NCI-H345 treated with DMSO at 0.1 percent for 48 hours (cell line): ENCODE results near the gene ANKRD35.
A peak's percentile ranks its signal among the peaks of the same experiment; 100 is the strongest.
"Not testable (repeated sequence)": the region's sequence is repeated elsewhere in the genome, so short reads cannot be mapped to it uniquely, and the experiment has no call there.

Source experiments
- DNase-seq: peaks from one replicate; lab custom pipeline; 2025; ENCODE audit not compliant: unreplicated experiment; lab: John Stamatoyannopoulos, UW

ANKRD35 gene, protein sequence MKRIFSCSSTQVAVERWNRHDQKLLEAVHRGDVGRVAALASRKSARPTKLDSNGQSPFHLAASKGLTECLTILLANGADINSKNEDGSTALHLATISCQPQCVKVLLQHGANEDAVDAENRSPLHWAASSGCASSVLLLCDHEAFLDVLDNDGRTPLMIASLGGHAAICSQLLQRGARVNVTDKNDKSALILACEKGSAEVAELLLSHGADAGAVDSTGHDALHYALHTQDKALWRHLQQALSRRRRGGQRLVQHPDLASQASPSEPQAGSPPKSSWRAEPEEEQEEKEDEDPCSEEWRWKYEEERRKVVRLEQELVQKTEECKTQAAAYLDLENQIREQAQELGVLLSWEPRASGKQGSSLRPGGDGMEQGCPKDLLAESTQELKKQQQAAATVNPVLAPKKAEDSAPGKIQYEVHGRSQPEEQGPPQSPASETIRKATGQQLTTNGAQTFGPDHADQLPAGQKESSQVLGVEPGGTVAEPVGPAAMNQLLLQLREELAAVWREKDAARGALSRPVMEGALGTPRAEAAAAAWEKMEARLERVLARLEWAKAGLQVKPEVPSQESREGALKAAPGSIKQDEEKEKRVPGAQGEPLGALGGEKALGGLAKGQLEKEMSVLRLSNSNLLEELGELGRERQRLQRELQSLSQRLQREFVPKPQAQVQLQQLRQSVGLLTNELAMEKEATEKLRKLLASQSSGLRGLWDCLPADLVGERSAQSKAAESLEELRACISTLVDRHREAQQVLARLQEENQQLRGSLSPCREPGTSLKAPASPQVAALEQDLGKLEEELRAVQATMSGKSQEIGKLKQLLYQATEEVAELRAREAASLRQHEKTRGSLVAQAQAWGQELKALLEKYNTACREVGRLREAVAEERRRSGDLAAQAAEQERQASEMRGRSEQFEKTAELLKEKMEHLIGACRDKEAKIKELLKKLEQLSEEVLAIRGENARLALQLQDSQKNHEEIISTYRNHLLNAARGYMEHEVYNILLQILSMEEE

DNA sequence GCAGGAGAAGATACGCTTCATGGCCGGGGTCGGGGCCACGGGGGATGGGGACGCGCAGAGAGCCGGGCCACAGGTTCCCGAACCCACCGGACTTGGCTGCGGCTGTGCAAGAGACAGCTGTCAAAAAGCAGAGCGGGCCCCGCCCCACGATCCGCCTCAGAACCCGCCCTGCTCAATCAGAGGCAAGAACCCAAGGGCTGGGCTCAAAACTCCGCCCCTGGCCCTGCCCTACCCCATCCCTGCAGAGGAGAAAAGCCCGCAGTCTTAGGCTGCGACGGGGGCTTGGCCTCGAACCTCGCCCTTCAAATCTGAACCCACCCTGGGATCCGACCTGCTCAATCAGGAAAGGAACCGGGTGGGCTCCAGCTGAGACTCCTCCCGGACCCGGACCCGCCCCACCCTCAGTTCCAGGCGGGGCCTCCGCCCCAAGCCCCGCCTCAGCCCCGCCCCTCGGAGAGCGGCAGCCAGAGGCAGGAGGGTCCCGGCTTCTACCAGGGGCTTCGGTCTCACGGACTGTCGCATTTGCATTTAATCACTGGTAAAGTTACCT lies at the start of gene ANKRD35:
TSS of gene ANKRD35 (minus strand) at position 129 of the 550 bp plus-strand sequence. CDS start at position 21, 108 bp downstream.
- peak; percentile 97 for DNase-seq

DNA sequence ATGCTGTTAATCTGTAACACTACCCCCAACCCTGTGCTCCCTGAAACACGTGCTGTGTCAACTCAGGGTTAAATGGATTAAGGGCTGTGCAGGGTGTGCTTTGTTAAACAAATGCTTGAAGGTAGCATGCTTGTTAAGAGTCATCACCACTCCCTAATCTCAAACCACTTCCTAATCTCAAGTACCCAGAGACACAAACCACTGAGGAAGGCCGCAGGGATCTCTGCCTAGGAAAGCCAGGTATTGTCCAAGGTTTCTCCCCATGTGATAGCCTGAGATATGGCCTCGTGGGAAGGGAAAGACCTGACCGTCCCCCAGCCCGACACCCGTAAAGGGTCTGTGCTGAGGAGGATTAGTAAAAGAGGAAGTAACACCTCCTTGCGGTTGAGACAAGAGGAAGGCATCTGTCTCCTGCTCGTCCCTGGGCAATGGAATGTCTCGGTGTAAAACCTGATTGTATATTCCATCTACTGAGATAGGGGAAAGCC lies 46.9 kb upstream of the ANKRD35 start:
- DNase-seq: not testable (repeated sequence)

DNA sequence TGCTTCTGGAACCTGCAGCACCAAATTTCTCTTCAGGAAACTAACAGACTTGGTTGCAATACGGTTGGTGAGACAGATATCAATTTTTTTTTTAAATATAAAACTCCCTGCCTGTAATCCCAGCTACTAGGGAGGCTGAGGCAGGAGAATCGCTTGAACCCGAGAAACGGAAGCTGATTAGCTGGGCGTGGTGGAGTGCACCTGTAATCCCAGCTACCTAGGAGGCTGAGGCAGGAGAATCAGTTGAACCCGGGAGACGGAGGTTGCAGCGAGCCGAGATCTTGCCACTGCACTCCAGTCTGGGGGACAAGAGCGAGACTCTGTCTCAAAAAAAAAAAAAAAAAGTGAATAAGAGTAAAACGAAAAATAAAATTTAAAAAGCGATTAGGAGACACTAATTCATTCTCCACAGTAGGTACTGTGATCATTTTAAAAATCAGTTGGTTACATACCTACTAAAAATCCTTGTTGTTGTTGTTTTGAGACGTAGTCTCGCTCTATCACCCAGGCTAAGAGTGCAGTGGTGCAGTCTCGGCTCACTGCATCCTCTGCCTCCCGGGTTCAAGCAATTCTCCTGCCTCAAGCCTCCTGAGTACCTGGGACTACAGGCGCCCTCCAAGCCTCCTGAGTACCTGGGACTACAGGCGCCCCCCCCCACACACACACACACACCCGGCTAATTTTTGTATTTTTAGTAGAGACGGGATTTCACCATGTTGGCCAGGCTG lies 42.4 kb upstream of the ANKRD35 start:
- no peak for DNase-seq

DNA sequence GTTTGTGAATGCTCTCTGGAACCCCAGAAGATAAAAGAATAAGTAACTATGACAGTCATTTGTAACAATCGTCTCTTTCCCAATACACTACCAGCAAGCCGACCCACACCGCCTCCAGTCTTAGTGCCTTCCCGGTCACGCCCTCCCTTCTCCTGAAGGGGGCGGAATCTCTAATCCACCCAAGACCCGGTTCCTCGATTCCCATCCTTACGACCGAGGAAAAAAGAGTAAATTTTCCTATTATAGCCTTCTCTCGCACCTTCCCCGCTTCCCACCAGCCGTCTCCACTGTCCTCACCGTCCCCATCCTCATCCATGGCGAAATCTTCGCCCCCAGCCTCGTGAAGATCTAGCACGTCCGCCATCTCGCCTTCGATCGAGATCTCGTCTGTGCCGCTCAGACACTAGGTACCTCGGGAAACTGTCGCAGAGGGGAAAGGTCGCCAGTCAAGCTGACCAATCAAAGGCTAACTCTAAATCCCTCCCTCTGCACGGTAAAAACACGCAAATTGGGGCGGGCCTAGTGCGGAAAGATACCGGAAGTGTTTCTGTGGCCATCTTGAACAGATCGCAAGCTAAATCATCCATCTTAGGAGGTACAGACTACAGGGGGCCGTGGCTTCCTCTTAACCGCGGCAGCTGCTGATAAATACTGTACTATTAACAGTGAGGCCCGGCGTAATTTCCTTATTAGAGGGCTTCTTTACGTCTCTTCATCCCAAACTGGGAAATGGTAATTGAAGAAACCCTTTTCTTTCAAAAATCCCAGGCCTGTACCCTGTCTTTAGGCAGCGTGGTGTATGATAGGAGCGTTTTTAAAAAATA lies 41.6 kb upstream of the ANKRD35 start, which contains the start of gene RBM8A:
TSS of gene RBM8A (minus strand) at position 422 of the 824 bp plus-strand sequence. CDS start at position 364, 58 bp downstream.
- peak; percentile 100 for DNase-seq

DNA sequence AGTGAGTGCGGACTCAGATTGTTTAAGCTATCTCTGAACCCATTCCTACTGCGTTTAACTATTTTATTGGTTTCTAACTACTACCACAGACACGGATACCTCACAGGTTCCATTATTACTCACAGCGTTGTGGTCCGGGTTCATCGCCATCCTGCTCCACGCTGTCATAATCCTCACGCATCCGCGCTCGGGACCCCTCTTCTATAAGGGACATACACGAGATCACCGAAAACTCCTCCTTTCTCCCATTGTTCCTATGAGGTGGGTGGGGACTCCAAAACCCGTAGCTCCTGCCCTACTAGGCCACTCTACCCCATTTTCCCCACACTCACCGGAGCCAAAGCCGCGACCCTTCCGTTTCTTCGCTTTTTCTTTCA lies 41.0 kb upstream of the ANKRD35 start:
- DNase-seq: no peak

DNA sequence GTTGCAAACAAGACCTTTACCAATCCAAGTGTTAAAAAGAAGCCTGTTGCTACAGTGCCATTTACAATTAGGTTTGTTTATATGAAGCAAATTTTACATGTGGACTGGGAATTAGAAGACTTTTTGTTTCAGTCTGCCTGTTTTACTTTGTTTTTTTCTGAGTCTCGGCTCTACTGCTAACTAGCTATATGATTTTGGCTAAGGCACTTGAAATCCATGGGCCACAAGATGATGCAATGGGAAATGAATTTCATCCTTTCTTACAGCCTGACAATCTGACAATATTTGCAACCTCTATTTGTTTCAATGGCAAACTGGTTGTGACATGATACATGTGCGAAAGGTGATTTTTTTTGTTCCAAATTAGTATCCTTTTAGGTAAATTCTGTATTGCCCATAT lies 36.6 kb upstream of the ANKRD35 start:
- no peak for DNase-seq

DNA sequence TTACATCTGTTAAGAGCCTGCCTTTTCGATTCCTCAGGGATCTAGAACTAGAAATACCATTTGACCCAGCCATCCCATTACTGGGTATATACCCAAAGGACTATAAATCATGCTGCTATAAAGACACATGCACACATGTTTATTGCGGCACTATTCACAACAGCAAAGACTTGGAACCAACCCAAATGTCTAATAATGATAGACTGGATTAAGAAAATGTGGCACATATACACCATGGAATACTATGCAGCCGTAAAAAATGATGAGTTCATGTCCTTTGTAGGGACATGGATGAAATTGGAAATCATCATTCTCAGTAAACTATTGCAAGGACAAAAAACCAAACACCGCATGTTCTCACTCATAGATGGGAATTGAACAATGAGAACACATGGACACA lies 34.6 kb upstream of the ANKRD35 start:
- not testable (repeated sequence) for DNase-seq

DNA sequence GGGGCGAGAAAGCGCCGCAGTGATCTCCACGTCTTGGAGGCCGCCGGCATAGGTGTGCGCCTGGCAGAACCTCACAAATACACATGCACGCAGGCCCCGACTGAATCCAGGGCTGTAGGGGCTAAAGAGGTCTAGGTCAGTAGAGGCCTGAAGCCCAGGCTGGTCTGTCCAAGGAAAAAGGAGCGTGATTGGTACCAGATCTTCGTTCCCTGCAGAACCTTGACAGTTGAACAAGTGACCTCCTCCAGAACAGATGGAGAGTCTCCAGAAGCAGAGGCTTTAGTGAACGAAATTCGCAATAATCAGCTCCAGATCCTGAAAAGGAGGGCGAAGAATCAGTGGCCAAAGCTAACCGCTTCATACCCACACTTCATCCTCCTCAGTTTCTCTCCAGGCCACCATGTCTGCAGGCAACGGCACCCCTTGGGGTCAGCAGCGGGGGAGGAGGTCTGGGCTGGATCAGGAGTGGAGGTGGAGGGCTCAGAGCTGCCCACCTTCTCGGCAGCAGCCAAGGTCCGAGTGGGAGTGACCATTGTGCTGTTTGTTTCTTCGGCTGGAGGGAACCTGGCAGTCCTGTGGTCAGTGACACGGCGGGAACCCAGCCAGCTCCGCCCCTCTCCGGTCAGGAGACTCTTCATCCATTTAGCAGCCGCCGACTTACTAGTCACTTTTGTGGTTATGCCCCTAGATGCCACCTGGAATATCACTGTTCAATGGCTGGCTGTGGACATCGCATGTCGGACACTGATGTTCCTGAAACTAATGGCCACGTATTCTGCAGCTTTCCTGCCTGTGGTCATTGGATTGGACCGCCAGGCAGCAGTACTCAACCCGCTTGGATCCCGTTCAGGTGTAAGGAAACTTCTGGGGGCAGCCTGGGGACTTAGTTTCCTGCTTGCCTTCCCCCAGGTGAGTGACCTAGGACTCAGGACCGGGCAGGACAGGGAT lies 33.6 kb upstream of the ANKRD35 start:
- no peak for DNase-seq

DNA sequence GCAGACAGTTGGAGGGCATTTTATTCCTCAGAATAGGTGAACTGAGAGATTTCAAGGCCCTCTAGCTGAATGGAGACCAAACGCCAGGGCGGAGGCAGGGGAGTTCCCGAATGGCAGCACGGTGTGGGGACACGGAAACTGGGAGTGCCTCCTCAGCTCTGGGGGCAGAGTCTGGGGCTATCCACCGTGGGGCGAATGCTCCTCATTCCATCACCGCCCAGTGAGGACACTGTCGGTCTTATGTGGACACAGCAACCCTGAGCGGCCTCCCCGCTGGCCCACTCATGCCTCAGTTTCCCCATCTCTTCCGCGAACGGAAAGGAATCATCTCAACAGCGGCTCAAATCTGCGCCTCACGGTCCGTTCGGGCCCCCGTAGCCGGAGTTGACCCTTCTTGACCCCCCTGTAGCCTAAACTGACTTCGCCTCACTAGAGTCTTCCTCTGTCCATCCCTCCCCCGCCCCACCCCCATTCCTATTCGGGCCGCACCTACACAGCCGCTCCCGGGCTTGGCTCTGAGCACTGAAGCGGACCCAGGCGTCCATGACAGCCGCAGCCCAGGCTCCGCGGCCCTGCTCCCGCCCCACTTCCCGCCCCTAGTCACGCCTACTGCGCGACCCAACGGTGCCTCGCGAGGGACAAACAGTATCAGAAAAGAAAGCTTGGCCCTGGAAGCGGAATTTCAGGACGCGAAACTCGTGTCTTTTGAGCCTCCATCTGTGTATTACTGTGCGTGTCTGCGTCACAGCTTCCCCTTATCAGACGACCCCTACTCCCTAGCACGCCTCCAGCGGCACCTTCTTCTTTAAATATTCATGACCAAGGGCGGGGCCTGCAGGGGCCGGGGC lies 32.7 kb upstream of the ANKRD35 start, which contains the start of gene PEX11B:
TSS of gene PEX11B (minus strand) at position 574 of the 848 bp plus-strand sequence. CDS start at position 545, 29 bp downstream.
- peak; percentile 100 for DNase-seq

DNA sequence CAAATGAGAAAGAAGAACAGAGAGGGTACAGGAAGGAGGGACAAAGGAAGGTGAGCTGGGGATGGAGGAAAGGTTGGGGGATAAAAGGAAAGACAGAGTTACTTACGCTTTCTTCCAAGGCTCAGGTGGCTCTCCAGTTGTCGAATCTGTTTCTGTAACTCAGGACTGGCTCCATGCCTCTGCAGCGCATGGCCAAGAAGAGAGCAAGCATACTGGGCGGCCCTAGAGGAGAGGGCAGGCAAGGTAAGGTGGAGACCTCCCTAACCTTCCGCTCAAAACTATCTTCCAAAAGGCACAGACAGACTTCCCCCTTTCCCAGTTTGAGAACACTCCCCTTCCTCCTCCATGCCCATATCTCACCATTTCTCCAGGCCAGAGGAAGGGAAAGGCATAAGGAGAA lies 31.9 kb upstream of the ANKRD35 start:
- no peak for DNase-seq

DNA sequence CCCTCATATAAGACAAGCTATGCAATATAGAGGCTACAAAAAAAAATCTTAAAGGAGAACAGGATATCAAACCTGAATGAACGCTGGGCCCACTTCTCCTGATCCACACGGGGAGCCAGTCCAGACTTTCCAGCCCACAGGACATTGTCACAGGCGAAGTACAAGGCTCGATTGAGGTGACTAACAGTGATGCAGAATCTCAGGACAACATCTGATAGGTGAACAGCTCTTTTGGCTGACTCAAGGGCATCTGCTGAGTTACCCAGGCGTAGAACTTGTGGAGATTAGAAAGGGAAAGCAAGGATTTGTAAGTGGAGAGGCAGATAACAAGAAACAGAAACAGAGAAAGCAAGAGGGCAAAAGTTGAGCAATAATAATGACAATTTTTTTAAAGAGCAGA lies 31.1 kb upstream of the ANKRD35 start:
- no peak for DNase-seq

DNA sequence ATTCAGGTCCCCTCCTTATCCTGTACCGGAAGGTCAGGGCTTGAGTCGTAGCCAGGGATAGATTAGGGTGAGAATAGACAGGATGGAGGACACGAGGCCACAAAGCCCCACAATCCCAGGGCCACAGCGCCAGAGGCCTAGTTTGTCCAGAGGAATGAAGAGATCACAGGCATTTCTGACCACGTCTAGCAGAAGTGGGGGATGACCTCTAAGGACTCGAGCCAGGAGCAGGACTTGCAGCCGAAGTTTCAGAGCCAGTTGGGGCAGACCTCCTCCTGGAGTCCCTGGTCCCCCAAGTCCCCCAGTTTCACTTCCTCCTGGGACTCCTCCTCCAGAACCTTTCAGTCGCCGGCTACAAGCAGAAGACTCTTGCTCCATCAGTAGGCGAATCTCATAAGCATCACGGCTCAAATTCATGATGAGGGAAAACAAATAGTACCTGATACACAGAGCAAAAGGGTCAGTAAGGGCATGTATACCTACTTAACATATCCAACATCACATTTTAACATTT lies 26.5 kb upstream of the ANKRD35 start:
- no peak for DNase-seq

DNA sequence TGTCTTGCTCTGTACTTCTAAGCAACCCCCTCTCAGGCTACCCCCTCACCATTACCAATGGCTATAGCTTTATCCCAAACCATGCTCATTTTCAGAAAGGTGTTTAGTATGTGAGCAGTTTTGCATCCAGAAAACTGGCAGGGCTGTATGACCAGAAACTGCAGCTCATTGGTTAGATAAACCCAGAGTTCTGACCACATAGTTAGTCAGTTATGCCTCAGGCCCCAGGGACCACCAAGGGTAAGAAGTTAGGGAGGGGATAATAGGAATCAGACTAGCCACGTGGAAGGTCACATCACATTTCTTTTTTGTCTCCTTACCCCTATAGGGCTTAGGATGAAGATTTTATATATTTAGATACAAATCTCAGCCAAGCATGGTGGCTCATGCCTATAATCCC lies 23.0 kb upstream of the ANKRD35 start:
- DNase-seq: no peak

DNA sequence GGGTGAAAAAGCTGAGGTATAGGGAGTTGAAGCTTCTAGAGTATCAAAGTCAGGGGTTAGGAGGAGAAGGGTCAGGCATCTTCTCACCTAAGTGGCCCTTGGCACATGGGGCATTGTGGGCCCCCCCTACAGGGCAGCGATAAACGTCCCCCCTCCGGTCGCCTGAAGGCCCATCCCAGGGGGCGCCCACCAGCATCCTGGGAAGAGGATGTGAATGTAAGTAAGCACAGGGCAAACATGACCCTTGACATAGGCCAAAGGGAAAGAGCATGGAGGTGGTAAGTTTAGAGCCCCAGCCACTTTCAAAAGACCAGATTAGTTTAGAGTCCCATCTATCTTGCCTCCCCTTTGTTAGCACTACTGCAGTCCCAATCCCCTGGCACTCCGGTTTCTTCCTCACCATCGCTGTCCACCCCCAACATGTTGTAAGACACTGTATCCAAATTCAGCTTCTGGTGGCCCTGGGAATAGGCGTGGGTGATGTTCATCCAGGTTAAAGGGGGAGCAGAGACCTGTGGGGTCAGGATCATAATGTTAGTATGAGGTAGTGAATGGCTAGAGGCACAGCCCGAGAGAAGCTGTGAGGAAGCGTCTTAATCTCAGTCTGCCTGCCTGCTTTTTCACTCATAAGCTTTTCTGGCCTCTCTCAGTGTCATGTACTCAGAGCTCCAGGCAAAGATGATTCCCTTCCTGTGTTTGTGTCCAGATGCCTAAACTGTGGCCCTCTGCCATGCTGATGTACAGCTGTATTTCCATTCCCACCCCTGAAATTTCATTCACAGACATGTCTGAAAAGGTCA lies 21.5 kb upstream of the ANKRD35 start:
- DNase-seq: no peak

DNA sequence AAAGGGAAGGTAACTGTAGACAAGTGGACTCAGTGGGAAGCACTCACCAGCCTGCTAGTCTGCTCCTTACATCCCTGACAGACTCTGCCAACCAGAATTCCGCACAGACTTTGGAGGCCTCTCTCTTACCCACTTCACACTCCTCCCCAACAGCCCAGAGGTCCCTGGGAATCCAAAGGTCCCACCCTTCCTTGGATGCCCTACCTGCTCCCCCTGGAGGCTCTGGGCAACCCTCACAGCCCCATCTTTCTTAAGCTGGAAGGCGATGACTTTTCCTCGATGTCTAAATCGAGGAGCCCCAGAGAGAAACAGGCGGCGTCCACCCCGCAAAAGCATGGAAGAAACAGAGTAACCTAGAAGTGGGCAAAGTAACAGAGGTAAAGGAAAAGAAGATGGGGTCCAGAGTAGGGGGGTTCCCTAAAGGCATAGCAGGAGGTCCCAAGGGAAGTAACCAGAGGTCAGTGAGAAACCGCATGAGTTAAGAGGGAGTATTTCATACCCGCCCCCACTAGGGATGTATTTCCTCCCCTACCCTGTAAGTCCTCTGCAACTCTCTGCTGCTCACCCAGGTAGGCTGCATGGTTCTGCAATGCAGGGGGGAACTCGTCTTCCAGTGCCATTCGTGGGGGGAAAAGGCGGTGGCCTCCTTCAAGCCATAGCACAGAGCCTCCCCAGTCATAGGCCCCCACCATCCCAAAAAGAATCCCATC lies 15.8 kb upstream of the ANKRD35 start:
- DNase-seq: no peak

DNA sequence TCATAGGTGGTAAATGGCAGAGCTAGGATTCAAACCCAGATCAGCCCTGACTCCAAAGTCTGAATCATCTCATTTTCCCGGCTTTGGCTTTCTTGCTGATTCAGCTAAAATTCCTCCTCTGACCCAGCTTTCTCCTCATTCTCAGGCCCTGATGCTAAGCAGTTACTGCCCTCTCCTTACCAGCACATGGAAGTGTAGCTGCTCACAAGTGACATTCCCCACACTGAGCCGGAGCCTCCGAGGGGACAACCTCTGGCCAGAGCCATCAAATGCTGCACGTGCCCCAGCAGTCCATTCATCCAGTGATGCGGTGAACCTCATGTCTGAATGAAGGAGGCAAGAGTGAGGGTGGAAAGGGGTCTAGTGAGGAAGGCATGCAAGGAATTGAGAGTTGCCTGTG lies 13.1 kb upstream of the ANKRD35 start:
- DNase-seq: no peak
